ENCODE results near the gene TMEM114. TPM values are rescaled to one million over a fixed set of nuclear protein-coding genes. Genes with fewer than 3 reads are reported as not detected.

Gene TMEM114
- total RNA-seq, 1 donor from 2014 or later: not detected

- Mint-ChIP-seq H3K4me3 (ENCODE audit: unreplicated experiment) (no peak overlapping the region), H3K27me3 (ENCODE audit: low read depth) (peaks cover 6% of the 10 kb centered on the region), H3K9me3 (ENCODE audit: low read depth) (no peaks in the 10 kb centered on the region), H3K27ac (ENCODE audit: unreplicated experiment) (no peak overlapping the region), H3K4me1 (ENCODE audit: low read depth) (no peaks in the 10 kb centered on the region), H3K36me3 (ENCODE audit: low read depth) (no peaks in the 10 kb centered on the region)
- TF ChIP-seq CTCF (IDR thresholded peaks at IDR 0.05): no peak
- DNase-seq (ENCODE audit: low spot score): no peak
Measured at GRCh38 chr16:8519643-8520042, 70.7 kb downstream of the TMEM114 start.

Other genes starting within 250 kb of the TMEM114 start
- 33.5 to 39.9 TPM (median 33.9 TPM) in 3 replicates for gene METTL22, start 31.2 kb upstream of the TMEM114 start, total RNA-seq
- 2.1 to 3.1 TPM (median 2.1 TPM) in 3 replicates for gene ABAT, start 84.1 kb upstream of the TMEM114 start, total RNA-seq
- 8.4 to 10.7 TPM (median 9.6 TPM) in 3 replicates for gene TMEM186, start 207.1 kb upstream of the TMEM114 start, total RNA-seq
- 47.6 to 62.1 TPM (median 47.9 TPM) in 3 replicates for gene PMM2, start 207.3 kb upstream of the TMEM114 start, total RNA-seq

All from chondrocyte (in vitro differentiated cells).